Measurements from ENCODE around the gene DNAJB12. TPM values are rescaled to one million over a fixed set of nuclear protein-coding genes. Genes with fewer than 3 reads are reported as not detected.

DNAJB12 gene
- total and polyA plus RNA-seq, 10 of the 15 experiments (the other 5 are each of a cell fraction or from before 2014, with no cell fraction given): 4.6 to 31.6 (median 18.8) TPM

GRCh38 chr10:72379776-72380175, 25.1 kb upstream of the DNAJB12 start:
- FAIRE-seq: no peak
- CTCF ChIA-PET: interaction anchor here (1.3 kb wide), 1 partner anchor 15 kb away, joined by 4 read pairs; no protein-coding TSS in a partner anchor
- TF ChIP-seq, protein P1, sequence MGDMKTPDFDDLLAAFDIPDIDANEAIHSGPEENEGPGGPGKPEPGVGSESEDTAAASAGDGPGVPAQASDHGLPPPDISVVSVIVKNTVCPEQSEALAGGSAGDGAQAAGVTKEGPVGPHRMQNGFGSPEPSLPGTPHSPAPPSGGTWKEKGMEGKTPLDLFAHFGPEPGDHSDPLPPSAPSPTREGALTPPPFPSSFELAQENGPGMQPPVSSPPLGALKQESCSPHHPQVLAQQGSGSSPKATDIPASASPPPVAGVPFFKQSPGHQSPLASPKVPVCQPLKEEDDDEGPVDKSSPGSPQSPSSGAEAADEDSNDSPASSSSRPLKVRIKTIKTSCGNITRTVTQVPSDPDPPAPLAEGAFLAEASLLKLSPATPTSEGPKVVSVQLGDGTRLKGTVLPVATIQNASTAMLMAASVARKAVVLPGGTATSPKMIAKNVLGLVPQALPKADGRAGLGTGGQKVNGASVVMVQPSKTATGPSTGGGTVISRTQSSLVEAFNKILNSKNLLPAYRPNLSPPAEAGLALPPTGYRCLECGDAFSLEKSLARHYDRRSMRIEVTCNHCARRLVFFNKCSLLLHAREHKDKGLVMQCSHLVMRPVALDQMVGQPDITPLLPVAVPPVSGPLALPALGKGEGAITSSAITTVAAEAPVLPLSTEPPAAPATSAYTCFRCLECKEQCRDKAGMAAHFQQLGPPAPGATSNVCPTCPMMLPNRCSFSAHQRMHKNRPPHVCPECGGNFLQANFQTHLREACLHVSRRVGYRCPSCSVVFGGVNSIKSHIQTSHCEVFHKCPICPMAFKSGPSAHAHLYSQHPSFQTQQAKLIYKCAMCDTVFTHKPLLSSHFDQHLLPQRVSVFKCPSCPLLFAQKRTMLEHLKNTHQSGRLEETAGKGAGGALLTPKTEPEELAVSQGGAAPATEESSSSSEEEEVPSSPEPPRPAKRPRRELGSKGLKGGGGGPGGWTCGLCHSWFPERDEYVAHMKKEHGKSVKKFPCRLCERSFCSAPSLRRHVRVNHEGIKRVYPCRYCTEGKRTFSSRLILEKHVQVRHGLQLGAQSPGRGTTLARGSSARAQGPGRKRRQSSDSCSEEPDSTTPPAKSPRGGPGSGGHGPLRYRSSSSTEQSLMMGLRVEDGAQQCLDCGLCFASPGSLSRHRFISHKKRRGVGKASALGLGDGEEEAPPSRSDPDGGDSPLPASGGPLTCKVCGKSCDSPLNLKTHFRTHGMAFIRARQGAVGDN (IDR thresholded peaks at IDR 0.05): no peak
- TF ChIP-seq MEF2B (IDR thresholded peaks at IDR 0.05; ENCODE audit: partially characterized antibody, poor library complexity, severe bottlenecking) (no peak), STAT1 (conservative IDR thresholded peaks at IDR 0.05) (no peak), NFYB (IDR thresholded peaks at IDR 0.05; ENCODE audit: insufficient read depth, low read depth, low read length) (no peak), NFXL1 (IDR thresholded peaks at IDR 0.05; ENCODE audit: borderline replicate concordance) (no peak), TAF1 (IDR thresholded peaks at IDR 0.05; ENCODE audit: borderline replicate concordance, low read depth, low read length) (no peak), MLLT1 (IDR thresholded peaks at IDR 0.05) (no peak), IRF5 (IDR thresholded peaks at IDR 0.05; ENCODE audit: borderline replicate concordance) (no peak), SMARCA5 (IDR thresholded peaks at IDR 0.05) (no peak)
- TF ChIP-seq, protein P2, sequence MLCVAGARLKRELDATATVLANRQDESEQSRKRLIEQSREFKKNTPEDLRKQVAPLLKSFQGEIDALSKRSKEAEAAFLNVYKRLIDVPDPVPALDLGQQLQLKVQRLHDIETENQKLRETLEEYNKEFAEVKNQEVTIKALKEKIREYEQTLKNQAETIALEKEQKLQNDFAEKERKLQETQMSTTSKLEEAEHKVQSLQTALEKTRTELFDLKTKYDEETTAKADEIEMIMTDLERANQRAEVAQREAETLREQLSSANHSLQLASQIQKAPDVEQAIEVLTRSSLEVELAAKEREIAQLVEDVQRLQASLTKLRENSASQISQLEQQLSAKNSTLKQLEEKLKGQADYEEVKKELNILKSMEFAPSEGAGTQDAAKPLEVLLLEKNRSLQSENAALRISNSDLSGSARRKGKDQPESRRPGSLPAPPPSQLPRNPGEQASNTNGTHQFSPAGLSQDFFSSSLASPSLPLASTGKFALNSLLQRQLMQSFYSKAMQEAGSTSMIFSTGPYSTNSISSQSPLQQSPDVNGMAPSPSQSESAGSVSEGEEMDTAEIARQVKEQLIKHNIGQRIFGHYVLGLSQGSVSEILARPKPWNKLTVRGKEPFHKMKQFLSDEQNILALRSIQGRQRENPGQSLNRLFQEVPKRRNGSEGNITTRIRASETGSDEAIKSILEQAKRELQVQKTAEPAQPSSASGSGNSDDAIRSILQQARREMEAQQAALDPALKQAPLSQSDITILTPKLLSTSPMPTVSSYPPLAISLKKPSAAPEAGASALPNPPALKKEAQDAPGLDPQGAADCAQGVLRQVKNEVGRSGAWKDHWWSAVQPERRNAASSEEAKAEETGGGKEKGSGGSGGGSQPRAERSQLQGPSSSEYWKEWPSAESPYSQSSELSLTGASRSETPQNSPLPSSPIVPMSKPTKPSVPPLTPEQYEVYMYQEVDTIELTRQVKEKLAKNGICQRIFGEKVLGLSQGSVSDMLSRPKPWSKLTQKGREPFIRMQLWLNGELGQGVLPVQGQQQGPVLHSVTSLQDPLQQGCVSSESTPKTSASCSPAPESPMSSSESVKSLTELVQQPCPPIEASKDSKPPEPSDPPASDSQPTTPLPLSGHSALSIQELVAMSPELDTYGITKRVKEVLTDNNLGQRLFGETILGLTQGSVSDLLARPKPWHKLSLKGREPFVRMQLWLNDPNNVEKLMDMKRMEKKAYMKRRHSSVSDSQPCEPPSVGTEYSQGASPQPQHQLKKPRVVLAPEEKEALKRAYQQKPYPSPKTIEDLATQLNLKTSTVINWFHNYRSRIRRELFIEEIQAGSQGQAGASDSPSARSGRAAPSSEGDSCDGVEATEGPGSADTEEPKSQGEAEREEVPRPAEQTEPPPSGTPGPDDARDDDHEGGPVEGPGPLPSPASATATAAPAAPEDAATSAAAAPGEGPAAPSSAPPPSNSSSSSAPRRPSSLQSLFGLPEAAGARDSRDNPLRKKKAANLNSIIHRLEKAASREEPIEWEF (IDR thresholded peaks at IDR 0.05; ENCODE audit: insufficient replicate concordance, low read depth, low read length): no peak

More at GRCh38 chr10:72379776-72380175, 25.1 kb upstream of the DNAJB12 start:
- Histone ChIP-seq H3K9ac (ENCODE audit: control insufficient read depth, insufficient read depth, low read length) (no peak overlapping the region), H3K9me3 (replicated peaks; ENCODE audit: control insufficient read depth, insufficient read depth, low read length) (no peaks in the 10 kb centered on the region), H3K27ac (ENCODE audit: control insufficient read depth, insufficient read depth) (no peak overlapping the region), H3K4me1 (ENCODE audit: control insufficient read depth, insufficient read depth, low read length) (no peaks in the 10 kb centered on the region), H4K20me1 (ENCODE audit: control insufficient read depth, insufficient read depth) (no peaks in the 10 kb centered on the region), H3K4me2 (ENCODE audit: control insufficient read depth, insufficient read depth) (no peak overlapping the region), H3K36me3 (ENCODE audit: control insufficient read depth in 2 of 2, insufficient read depth in 2 of 2, low read length in 1 of 2) (no peaks in the 10 kb centered on the region), H3K4me3 (no peak overlapping the region), H3K79me2 (ENCODE audit: control insufficient read depth, insufficient read depth, low read length) (no peaks in the 10 kb centered on the region), H2AFZ (ENCODE audit: control insufficient read depth, low read depth, low read length) (no peak overlapping the region), H3K27me3 (replicated peaks in 1 of 2; ENCODE audit: control insufficient read depth in 2 of 2, insufficient read depth in 2 of 2, low read length in 1 of 2) (no peaks in the 10 kb centered on the region)
- no TSS peak for BruUV-seq (replicated peaks)
- RAD21 ChIA-PET (ENCODE audit: unreplicated experiment): interaction anchor here (0.6 kb wide), 1 partner anchor 308 kb away, joined by 3 read pairs; no protein-coding TSS in a partner anchor
- POLR2A ChIA-PET: interaction anchor here (0.6 kb wide), 1 partner anchor 23 kb away, joined by 3 read pairs; no protein-coding TSS in a partner anchor
- intact Hi-C loops (cut with micrococcal nuclease; ENCODE audit: unreplicated experiment) (no loop called here), in situ Hi-C loops (cut with MboI) (no loop called here)
- WGBS (ENCODE audit: insufficient coverage, insufficient replicate concordance, low lambda C conversion rate, missing lambda C conversion rate): 100% methylated on average over 2 of the region's 2 CpGs
- SMC1A ChIA-PET (ENCODE audit: uncharacterized antibody, unreplicated experiment): no interaction called here
- DNase-seq (ENCODE audit: low read depth, low spot score) (no peak), ATAC-seq (no peak)

Measured in GM12878 (cell line).